PC-3 (cell line): Measurements from ENCODE around the gene CLASP2.

Source experiments
- CTCF ChIP-seq: fragments of 300-600 bp; sonication (generic); conservative IDR thresholded peaks from 2 replicates; pipeline ENCODE4 v1.5.1; 2017; ENCODE audit warnings: antibody characterized with exemption, low read depth, mild to moderate bottlenecking, low read length
- EZH2 ChIP-seq: fragments of 300-600 bp; sonication (generic); IDR thresholded peaks from one replicate; pipeline ENCODE4 v1.6.1; 2017; ENCODE audit warnings: antibody characterized with exemption, mild to moderate bottlenecking, low read length; ENCODE audit not compliant: unreplicated experiment

- no peak for TF ChIP-seq CTCF
- TF ChIP-seq EZH2 = no peak
Observed at GRCh38 chr3:33505027-33505426, 213.0 kb downstream of the CLASP2 start.
